OCI-LY1 (cell line): ENCODE results near the gene TRIML1.

Experiments
- H2AFZ ChIP-seq: fragments of 200-600 bp; sonication (generic), shearing (Covaris generic); 2 replicates; pipeline ENCODE4 v1.6.0; 2014; ENCODE audit warnings: antibody characterized with exemption, mild to moderate bottlenecking, low read length
- H3F3A ChIP-seq: fragments of 200-600 bp; sonication (generic), shearing (Covaris generic); 2 replicates; pipeline ENCODE4 v1.6.0; 2014; ENCODE audit warnings: mild to moderate bottlenecking, antibody characterized with exemption, low read length, moderate library complexity; ENCODE audit not compliant: insufficient read depth
- H3K27ac ChIP-seq: fragments of 200-600 bp; sonication (generic); 2 replicates; pipeline ENCODE4 v1.5.1; 2014; ENCODE audit warnings: low read length, mixed run types, mild to moderate bottlenecking, low read depth; ENCODE audit not compliant: poor library complexity, severe bottlenecking
- H3K27me3 ChIP-seq: fragments of 200-600 bp; sonication (generic); 2 replicates; pipeline ENCODE4 v1.6.0; 2014; ENCODE audit warnings: antibody characterized with exemption, mild to moderate bottlenecking, low read length, moderate library complexity; ENCODE audit not compliant: insufficient read depth
- H3K36me3 ChIP-seq: fragments of 200-600 bp; sonication (generic); 2 replicates; pipeline ENCODE4 v1.6.1; 2014; ENCODE audit warnings: mild to moderate bottlenecking, antibody characterized with exemption, low read length, moderate library complexity, mixed read lengths; ENCODE audit not compliant: insufficient read depth
- H3K4me1 ChIP-seq: fragments of 200-600 bp; sonication (generic); 2 replicates; pipeline ENCODE4 v1.5.1; 2014; ENCODE audit warnings: mild to moderate bottlenecking, low read length, moderate library complexity; ENCODE audit not compliant: insufficient read depth, severe bottlenecking
- H3K4me2 ChIP-seq: fragments of 200-600 bp; sonication (generic), shearing (Covaris generic); 2 replicates; pipeline ENCODE4 v1.6.1; 2014; ENCODE audit warnings: low read length
- H3K4me3 ChIP-seq: fragments of 200-600 bp; sonication (generic); 2 replicates; pipeline ENCODE4 v1.5.1; 2014; ENCODE audit warnings: low read length, low read depth, mild to moderate bottlenecking, mixed read lengths; ENCODE audit not compliant: poor library complexity, severe bottlenecking
- H3K79me2 ChIP-seq: fragments of 200-600 bp; shearing (Covaris generic); 2 replicates; pipeline ENCODE4 v1.6.1; 2016; ENCODE audit warnings: mixed run types, low read length, mixed read lengths; ENCODE audit not compliant: insufficient read depth
- H3K9ac ChIP-seq: fragments of 200-600 bp; sonication (generic), shearing (Covaris generic); 2 replicates; pipeline ENCODE4 v1.6.1; 2014; ENCODE audit warnings: mild to moderate bottlenecking, low read length, mixed read lengths
- H3K9me2 ChIP-seq: fragments of 200-600 bp; sonication (generic), shearing (Covaris generic); 2 replicates; pipeline ENCODE4 v1.6.1; 2014; ENCODE audit warnings: low read depth, mild to moderate bottlenecking, low read length, mixed read lengths
- H3K9me3 ChIP-seq: fragments of 200-600 bp; shearing (Covaris generic); 2 replicates; pipeline ENCODE4 v1.6.1; 2014; ENCODE audit warnings: low read length, mixed read lengths
- H4K20me1 ChIP-seq: fragments of 200-600 bp; sonication (generic), shearing (Covaris generic); 2 replicates; pipeline ENCODE4 v1.6.0; 2016; ENCODE audit warnings: mild to moderate bottlenecking, low read length; ENCODE audit not compliant: insufficient read depth
- EZH2 ChIP-seq: fragments of 200-600 bp; sonication (generic), shearing (Covaris generic); IDR thresholded peaks from 2 replicates; pipeline ENCODE4 v1.8.0; 2017; ENCODE audit warnings: borderline replicate concordance, mixed run types, mild to moderate bottlenecking, antibody characterized with exemption, low read length, moderate library complexity, mixed read lengths
- TF ChIP-seq, protein P1 (sequence below): fragments of 200-600 bp; sonication (generic), shearing (Covaris generic); IDR thresholded peaks from 2 replicates; pipeline ENCODE4 v1.5.1; 2017; ENCODE audit warnings: mild to moderate bottlenecking, antibody characterized with exemption, low read length, moderate library complexity, mixed read lengths

The TRIML1 gene

DNA sequence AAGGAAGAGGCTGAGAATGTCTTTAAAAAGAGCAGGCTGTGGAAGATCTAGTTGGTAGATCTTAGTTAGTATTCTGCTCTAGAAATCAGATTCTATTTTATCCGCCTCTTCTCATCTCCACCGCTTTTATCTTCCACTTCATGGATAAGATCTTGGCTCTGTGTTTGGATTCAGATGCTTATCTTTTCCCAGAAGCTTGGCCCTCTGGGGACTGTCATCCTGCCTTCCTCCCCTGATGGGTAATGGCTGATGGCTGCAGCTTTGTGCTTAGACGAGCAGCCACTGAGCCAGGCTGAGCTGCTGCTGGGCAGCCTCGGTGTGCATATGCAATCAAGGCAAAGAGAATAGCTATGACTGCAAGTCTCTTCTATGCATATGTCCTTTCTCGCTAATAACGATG lies 23.5 kb downstream of the TRIML1 start:
- H2AFZ ChIP-seq, result no peak overlapping the region
- H3K4me3 ChIP-seq, result no peak overlapping the region
- H3K79me2 ChIP-seq, result no peaks in the 10 kb centered on the region
- H3K4me1 ChIP-seq, result no peaks in the 10 kb centered on the region
- TF ChIP-seq, protein P1, sequence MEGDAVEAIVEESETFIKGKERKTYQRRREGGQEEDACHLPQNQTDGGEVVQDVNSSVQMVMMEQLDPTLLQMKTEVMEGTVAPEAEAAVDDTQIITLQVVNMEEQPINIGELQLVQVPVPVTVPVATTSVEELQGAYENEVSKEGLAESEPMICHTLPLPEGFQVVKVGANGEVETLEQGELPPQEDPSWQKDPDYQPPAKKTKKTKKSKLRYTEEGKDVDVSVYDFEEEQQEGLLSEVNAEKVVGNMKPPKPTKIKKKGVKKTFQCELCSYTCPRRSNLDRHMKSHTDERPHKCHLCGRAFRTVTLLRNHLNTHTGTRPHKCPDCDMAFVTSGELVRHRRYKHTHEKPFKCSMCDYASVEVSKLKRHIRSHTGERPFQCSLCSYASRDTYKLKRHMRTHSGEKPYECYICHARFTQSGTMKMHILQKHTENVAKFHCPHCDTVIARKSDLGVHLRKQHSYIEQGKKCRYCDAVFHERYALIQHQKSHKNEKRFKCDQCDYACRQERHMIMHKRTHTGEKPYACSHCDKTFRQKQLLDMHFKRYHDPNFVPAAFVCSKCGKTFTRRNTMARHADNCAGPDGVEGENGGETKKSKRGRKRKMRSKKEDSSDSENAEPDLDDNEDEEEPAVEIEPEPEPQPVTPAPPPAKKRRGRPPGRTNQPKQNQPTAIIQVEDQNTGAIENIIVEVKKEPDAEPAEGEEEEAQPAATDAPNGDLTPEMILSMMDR, result no peak
- no peak for TF ChIP-seq EZH2
- no peaks in the 10 kb centered on the region for H3F3A ChIP-seq
- no peak overlapping the region for H3K9ac ChIP-seq
- H3K27ac ChIP-seq, result no peak overlapping the region
- H3K4me2 ChIP-seq, result no peak overlapping the region
- H3K9me2 ChIP-seq, result no peaks in the 10 kb centered on the region
- no peaks in the 10 kb centered on the region for H3K9me3 ChIP-seq
- no peaks in the 10 kb centered on the region for H3K27me3 ChIP-seq
- no peaks in the 10 kb centered on the region for H3K36me3 ChIP-seq
- no peaks in the 10 kb centered on the region for H4K20me1 ChIP-seq

DNA sequence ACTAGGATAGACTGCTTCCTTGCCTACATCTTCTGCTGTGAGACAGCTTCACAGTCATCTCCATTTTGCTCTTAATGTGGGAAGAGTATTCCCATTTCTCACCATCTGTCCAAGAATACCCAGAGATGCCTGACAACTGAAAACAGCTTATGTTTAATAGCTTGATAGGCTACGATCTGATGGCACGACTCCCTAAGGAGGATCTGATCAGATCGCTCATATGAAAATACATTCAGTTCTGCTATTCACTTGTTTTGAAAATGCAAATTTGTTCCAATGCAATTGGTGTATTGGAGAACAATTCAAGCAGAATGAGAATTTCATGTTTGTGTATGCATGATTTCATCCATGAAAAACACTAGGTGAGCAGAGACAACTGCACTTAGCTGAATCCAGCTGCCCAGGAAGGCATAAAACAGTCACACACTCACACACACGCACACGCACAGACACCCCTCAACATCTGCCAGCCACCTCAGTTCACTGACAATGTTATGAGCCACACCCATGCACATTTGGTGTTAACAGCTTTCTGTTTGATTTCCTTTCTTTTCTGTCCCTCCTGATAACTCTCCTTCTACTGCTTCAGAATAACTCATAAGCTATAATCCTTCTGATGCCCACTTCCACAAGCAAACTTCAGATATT lies 29.6 kb downstream of the TRIML1 start:
- H3K4me2 ChIP-seq, result no peak overlapping the region
- H3K4me3 ChIP-seq, result no peak overlapping the region
- TF ChIP-seq EZH2, result no peak
- TF ChIP-seq, protein P1, result no peak
- H3K4me1 ChIP-seq, result no peaks in the 10 kb centered on the region
- H3F3A ChIP-seq, result no peaks in the 10 kb centered on the region
- H4K20me1 ChIP-seq, result no peaks in the 10 kb centered on the region
- H3K79me2 ChIP-seq, result no peaks in the 10 kb centered on the region
- no peaks in the 10 kb centered on the region for H3K9me3 ChIP-seq
- H3K9me2 ChIP-seq, result no peaks in the 10 kb centered on the region
- no peak overlapping the region for H3K27ac ChIP-seq
- no peaks in the 10 kb centered on the region for H3K36me3 ChIP-seq
- H2AFZ ChIP-seq, result no peak overlapping the region
- no peaks in the 10 kb centered on the region for H3K27me3 ChIP-seq
- no peak overlapping the region for H3K9ac ChIP-seq

DNA sequence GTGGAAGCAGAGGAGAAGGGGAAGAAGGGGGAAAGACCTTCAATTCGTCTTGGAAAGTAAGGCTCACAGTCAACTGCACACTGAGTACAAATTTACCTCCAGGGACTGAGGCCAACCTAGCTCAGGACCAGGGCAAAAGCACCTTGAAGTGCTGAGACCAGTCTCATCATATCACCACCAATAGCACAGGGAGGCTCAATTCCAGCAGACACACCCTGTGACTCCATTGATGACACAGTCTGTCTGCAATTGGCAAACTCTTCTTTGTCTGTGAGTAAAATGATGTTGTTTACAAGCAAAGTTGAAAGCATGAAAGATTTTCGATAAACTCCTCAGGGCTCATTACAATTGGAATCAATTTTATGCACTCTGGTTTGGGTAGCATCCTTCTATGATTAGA lies 32.3 kb downstream of the TRIML1 start:
- Histone ChIP-seq H3F3A (no peaks in the 10 kb centered on the region), H4K20me1 (no peaks in the 10 kb centered on the region), H2AFZ (no peak overlapping the region), H3K4me1 (no peaks in the 10 kb centered on the region), H3K27me3 (no peaks in the 10 kb centered on the region), H3K9me3 (no peaks in the 10 kb centered on the region), H3K36me3 (no peaks in the 10 kb centered on the region), H3K79me2 (no peaks in the 10 kb centered on the region), H3K4me2 (no peak overlapping the region), H3K4me3 (no peak overlapping the region), H3K9ac (no peak overlapping the region), H3K9me2 (no peaks in the 10 kb centered on the region), H3K27ac (no peak overlapping the region)
- no peak for TF ChIP-seq EZH2
- TF ChIP-seq, protein P1, result no peak
